HG03565 (cell line): ENCODE data around the gene SHROOM4.

ENCODE experiments used
- ATAC-seq: cut with Tn5 transposase; IDR thresholded peaks from one replicate; pipeline ENCODE4 v1.9.1; 2021; ENCODE audit warnings: mild to moderate bottlenecking, moderate library complexity; ENCODE audit not compliant: unreplicated experiment

The SHROOM4 gene

GRCh38 chrX:50626432-50626831 is 187.6 kb downstream of the SHROOM4 start:
- ATAC-seq = no peak

- no peak for ATAC-seq
Observed at GRCh38 chrX:50622751-50623150, 191.2 kb downstream of the SHROOM4 start.

- no peak for ATAC-seq
Observed at GRCh38 chrX:50618788-50619558, 195.0 kb downstream of the SHROOM4 start.

GRCh38 chrX:50617183-50617582 is 196.8 kb downstream of the SHROOM4 start:
- ATAC-seq = no peak

- ATAC-seq = no peak
Observed at GRCh38 chrX:50615570-50616158, 198.3 kb downstream of the SHROOM4 start.

- ATAC-seq = no peak
Observed at GRCh38 chrX:50614460-50614859, 199.5 kb downstream of the SHROOM4 start.

GRCh38 chrX:50613846-50614245 is 200.1 kb downstream of the SHROOM4 start:
- ATAC-seq = no peak

- ATAC-seq = no peak
Observed at GRCh38 chrX:50609796-50610195, 204.2 kb downstream of the SHROOM4 start.

GRCh38 chrX:50606300-50606950 is 207.6 kb downstream of the SHROOM4 start:
- ATAC-seq = no peak

- no peak for ATAC-seq
Observed at GRCh38 chrX:50596056-50596455, 217.9 kb downstream of the SHROOM4 start.

- ATAC-seq = no peak
Observed at GRCh38 chrX:50594788-50595187, 219.2 kb downstream of the SHROOM4 start.

- ATAC-seq = no peak
Observed at GRCh38 chrX:50586980-50587379, 227.0 kb downstream of the SHROOM4 start.

GRCh38 chrX:50586407-50586806 is 227.6 kb downstream of the SHROOM4 start:
- no peak for ATAC-seq

- ATAC-seq = no peak
Observed at GRCh38 chrX:50581405-50581804, 232.6 kb downstream of the SHROOM4 start.

GRCh38 chrX:50579955-50580354 is 234.0 kb downstream of the SHROOM4 start:
- ATAC-seq = no peak

GRCh38 chrX:50577326-50577725 is 236.7 kb downstream of the SHROOM4 start:
- no peak for ATAC-seq

- ATAC-seq = no peak
Observed at GRCh38 chrX:50567636-50568035, 246.4 kb downstream of the SHROOM4 start.

GRCh38 chrX:50565718-50566117 is 248.3 kb downstream of the SHROOM4 start:
- no peak for ATAC-seq
